Testis (tissue), 2 donors: ENCODE data around the gene TM9SF3.

ENCODE experiments used
- POLR2A ChIP-seq: fragments of 450-650 bp; IDR thresholded peaks from one replicate; pipeline ENCODE4 v1.6.1; 2017; ENCODE audit warnings: antibody characterized with exemption, mild to moderate bottlenecking, moderate library complexity
- TF ChIP-seq, protein P1 (sequence below), 3 experiments: fragments of 450-650 bp in 2 of 3; fragments of 200-600 bp in 1 of 3; sonication (generic) in 1 of 3; IDR thresholded peaks; one replicate each; pipeline ENCODE4 v1.5.1; 2016 to 2019; ENCODE audit warnings: antibody characterized with exemption in 3 of 3, mild to moderate bottlenecking in 2 of 3, moderate library complexity in 1 of 3

GRCh38 chr10:96513698-96514561, 72.9 kb downstream of the TM9SF3 start, which contains the start of gene TLL2:
- TF ChIP-seq, protein P1, sequence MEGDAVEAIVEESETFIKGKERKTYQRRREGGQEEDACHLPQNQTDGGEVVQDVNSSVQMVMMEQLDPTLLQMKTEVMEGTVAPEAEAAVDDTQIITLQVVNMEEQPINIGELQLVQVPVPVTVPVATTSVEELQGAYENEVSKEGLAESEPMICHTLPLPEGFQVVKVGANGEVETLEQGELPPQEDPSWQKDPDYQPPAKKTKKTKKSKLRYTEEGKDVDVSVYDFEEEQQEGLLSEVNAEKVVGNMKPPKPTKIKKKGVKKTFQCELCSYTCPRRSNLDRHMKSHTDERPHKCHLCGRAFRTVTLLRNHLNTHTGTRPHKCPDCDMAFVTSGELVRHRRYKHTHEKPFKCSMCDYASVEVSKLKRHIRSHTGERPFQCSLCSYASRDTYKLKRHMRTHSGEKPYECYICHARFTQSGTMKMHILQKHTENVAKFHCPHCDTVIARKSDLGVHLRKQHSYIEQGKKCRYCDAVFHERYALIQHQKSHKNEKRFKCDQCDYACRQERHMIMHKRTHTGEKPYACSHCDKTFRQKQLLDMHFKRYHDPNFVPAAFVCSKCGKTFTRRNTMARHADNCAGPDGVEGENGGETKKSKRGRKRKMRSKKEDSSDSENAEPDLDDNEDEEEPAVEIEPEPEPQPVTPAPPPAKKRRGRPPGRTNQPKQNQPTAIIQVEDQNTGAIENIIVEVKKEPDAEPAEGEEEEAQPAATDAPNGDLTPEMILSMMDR (IDR thresholded peaks at IDR 0.05): peak; percentile 60 to 75 (median 65)
- no peak for TF ChIP-seq POLR2A
